ENCODE data around the gene SLC25A51.

DNA sequence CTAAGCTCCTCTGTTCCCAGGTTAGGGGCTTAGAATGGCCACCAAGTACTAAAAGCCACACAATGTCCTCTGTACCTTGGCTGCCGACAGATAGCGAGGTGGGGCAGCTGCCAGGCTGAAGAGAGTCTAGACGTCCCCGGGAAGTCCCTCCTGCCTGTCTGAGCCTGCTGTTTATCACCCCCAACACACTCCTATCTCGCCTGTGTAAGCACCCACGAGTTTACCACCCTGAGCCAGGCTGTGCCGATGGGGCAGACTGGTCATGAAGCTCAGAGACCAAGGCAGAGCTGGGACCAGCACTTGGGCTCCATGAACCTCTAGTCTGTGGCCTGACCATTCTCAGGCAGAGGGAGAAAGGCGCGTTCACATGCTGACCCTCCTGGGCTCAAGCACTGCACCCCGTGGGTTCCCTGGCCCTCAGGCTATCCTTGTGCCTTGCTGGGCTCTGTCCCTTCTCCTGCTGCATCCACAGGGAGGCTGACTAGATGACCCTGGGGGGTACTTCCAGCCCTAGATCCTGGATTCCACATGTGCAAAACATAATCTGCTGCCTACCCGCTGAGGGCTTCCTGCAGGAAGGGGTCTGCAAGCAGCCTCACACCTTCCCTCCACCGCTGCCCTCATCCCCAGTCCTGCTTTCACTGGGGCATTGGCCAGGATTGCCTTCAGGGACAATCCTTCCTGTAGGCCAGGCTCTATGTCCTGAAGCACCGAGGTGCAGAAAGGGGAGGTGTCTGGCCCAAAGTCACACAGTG lies 18.6 kb upstream of the SLC25A51 start:
- no peak for TF ChIP-seq POLR2A (IDR thresholded peaks at IDR 0.05)
- TF ChIP-seq, protein P1, sequence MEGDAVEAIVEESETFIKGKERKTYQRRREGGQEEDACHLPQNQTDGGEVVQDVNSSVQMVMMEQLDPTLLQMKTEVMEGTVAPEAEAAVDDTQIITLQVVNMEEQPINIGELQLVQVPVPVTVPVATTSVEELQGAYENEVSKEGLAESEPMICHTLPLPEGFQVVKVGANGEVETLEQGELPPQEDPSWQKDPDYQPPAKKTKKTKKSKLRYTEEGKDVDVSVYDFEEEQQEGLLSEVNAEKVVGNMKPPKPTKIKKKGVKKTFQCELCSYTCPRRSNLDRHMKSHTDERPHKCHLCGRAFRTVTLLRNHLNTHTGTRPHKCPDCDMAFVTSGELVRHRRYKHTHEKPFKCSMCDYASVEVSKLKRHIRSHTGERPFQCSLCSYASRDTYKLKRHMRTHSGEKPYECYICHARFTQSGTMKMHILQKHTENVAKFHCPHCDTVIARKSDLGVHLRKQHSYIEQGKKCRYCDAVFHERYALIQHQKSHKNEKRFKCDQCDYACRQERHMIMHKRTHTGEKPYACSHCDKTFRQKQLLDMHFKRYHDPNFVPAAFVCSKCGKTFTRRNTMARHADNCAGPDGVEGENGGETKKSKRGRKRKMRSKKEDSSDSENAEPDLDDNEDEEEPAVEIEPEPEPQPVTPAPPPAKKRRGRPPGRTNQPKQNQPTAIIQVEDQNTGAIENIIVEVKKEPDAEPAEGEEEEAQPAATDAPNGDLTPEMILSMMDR (IDR thresholded peaks at IDR 0.05 in 4 of 5, conservative IDR thresholded peaks at IDR 0.05 in 1 of 5) = no peak

Data from gastrocnemius medialis (tissue), 4 donors.